ENCODE measurements around the gene RGS7.

DNA sequence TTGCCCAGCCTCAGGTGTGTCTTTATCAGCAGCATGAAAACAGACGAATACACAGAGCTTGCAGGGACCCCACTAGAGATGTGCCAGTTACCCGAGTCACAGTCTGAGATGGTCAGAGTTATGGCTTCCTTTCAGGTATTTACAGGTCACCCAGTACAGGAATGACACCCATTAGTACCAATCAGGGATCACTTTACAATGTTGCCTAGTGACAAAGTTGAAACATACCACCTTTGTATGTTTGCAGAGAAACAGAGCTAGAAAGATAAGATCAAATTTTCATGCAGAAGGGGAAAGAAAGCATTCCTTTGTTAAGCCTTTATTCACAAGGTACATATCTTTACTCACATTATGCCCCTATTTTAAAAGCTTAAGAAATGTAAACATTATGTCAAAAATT, 137.6 kb downstream of the RGS7 start:
- TF ChIP-seq, protein P1, sequence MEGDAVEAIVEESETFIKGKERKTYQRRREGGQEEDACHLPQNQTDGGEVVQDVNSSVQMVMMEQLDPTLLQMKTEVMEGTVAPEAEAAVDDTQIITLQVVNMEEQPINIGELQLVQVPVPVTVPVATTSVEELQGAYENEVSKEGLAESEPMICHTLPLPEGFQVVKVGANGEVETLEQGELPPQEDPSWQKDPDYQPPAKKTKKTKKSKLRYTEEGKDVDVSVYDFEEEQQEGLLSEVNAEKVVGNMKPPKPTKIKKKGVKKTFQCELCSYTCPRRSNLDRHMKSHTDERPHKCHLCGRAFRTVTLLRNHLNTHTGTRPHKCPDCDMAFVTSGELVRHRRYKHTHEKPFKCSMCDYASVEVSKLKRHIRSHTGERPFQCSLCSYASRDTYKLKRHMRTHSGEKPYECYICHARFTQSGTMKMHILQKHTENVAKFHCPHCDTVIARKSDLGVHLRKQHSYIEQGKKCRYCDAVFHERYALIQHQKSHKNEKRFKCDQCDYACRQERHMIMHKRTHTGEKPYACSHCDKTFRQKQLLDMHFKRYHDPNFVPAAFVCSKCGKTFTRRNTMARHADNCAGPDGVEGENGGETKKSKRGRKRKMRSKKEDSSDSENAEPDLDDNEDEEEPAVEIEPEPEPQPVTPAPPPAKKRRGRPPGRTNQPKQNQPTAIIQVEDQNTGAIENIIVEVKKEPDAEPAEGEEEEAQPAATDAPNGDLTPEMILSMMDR (IDR thresholded peaks at IDR 0.05), result no peak
- no peak for TF ChIP-seq POLR2A (IDR thresholded peaks at IDR 0.05)

All from gastroesophageal sphincter (tissue), 3 donors.